ENCODE measurements around the gene SRL. TPM values are rescaled to one million over a fixed set of nuclear protein-coding genes. Genes with fewer than 3 reads are reported as not detected.

The SRL gene
- total RNA-seq (2022; extraction: Qiagen RNA extraction) = 0.04 to 0.08 TPM (median 0.07 TPM) in 5 replicates

GRCh38 chr16:4241928-4242283 lies at the start of gene SRL:
TSS of gene SRL (minus strand) at chr16:4242080. CDS start at chr16:4242067, 13 bp downstream.

Other genes starting within 250 kb of the SRL start
- gene ADCY9, start 125.6 kb downstream of the SRL start, total RNA-seq (2022; extraction: Qiagen RNA extraction) = 5.1 to 9.7 TPM (median 8.3 TPM) in 5 replicates
- gene TFAP4, start 30.9 kb upstream of the SRL start, total RNA-seq (2022; extraction: Qiagen RNA extraction) = 12.0 to 21.1 TPM (median 18.7 TPM) in 5 replicates
- 16.9 to 25.1 TPM (median 24.2 TPM) in 5 replicates for gene GLIS2, start 74.0 kb upstream of the SRL start, total RNA-seq (2022; extraction: Qiagen RNA extraction)
- 52.2 to 69.8 TPM (median 60.4 TPM) in 5 replicates for gene PAM16, start 109.2 kb upstream of the SRL start, total RNA-seq (2022; extraction: Qiagen RNA extraction)
- 3.6 to 6.2 TPM (median 5.6 TPM) in 5 replicates for gene VASN, start 129.8 kb upstream of the SRL start, total RNA-seq (2022; extraction: Qiagen RNA extraction)
- gene CORO7, start 174.5 kb upstream of the SRL start, total RNA-seq (2022; extraction: Qiagen RNA extraction) = 12.8 to 21.2 TPM (median 16.7 TPM) in 5 replicates
- 54.1 to 71.4 TPM (median 68.1 TPM) in 5 replicates for gene DNAJA3, start 183.8 kb upstream of the SRL start, total RNA-seq (2022; extraction: Qiagen RNA extraction)
- gene NMRAL1, start 232.5 kb upstream of the SRL start, total RNA-seq (2022; extraction: Qiagen RNA extraction) = 42.7 to 48.5 TPM (median 45.8 TPM) in 5 replicates
- gene HMOX2, start 234.3 kb upstream of the SRL start, total RNA-seq (2022; extraction: Qiagen RNA extraction) = 63.5 to 74.6 TPM (median 71.9 TPM) in 5 replicates

All from A549 treated with dexamethasone at 1 μM for 4 hours (cell line).